ENCODE measurements around the gene VTN. TPM values are rescaled to one million over a fixed set of nuclear protein-coding genes. Genes with fewer than 3 reads are reported as not detected.

The VTN gene
- total and polyA plus RNA-seq, 2 experiments from 2014 or later, result 0.16 TPM; not detected in 1

DNA sequence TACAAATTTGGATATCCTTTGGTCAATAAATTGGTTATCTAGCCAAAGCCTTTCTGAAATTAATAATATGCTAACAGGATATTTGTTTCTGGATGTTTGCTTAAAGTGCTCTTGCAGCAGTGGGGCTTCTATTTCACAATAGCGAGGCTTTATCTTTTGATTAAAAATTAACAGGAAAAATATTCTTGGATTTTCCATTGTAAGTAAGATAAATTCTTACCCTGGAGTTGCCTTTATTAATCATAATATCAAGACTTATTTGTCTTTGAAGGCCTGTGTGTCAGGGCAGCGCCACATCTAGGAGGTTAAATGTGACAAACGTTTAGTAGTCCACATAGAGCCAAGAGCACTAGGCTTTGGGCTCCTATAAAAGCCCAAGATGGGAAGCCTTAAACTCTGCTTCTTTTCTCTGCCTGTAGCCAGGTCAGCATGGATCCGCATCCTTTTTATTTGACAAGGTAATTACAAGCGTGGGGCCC lies 45.8 kb downstream of the VTN start:
- no peaks in the 10 kb centered on the region for H3K9me2 ChIP-seq (ENCODE audit: insufficient read depth)
- H3K4me1 ChIP-seq (ENCODE audit: insufficient read depth), result peaks cover 40% of the 10 kb centered on the region
- H3F3A ChIP-seq (replicated peaks; ENCODE audit: low read depth), result peaks cover 26% of the 10 kb centered on the region; the same call in 1 of the 2 replicates
- no peak overlapping the region for H3K4me3 Mint-ChIP-seq
- no peak overlapping the region for H3K27ac Mint-ChIP-seq
- H2AFZ ChIP-seq, result no peak overlapping the region
- H3K4me1 Mint-ChIP-seq, result peaks cover 30% of the 10 kb centered on the region
- TF ChIP-seq ETS1 (IDR thresholded peaks at IDR 0.05) (no peak), CREB1 (CRISPR knock-in tag; IDR thresholded peaks at IDR 0.05; ENCODE audit: low read depth) (no peak), ZNF462 (CRISPR knock-in tag; IDR thresholded peaks at IDR 0.05) (no peak), EZH2 (IDR thresholded peaks at IDR 0.05; ENCODE audit: low read depth, unreplicated experiment) (no peak), REST (IDR thresholded peaks at IDR 0.05; ENCODE audit: unreplicated experiment) (no peak), ZNF331 (CRISPR knock-in tag; IDR thresholded peaks at IDR 0.05; ENCODE audit: low read depth) (no peak), ZNF114 (CRISPR knock-in tag; IDR thresholded peaks at IDR 0.05) (no peak), POLR2AphosphoS5 (IDR thresholded peaks at IDR 0.05; ENCODE audit: low read depth) (no peak), EZH2phosphoT487 (IDR thresholded peaks at IDR 0.05; ENCODE audit: unreplicated experiment) (no peak), CTCF (conservative IDR thresholded peaks at IDR 0.05; ENCODE audit: low read depth in 2 of 2) (no peak), NANOG (IDR thresholded peaks at IDR 0.05; ENCODE audit: borderline replicate concordance) (no peak), JUNB (IDR thresholded peaks at IDR 0.05; ENCODE audit: unreplicated experiment) (no peak), STAT1 (IDR thresholded peaks at IDR 0.05; ENCODE audit: unreplicated experiment) (no peak)
- H3K27me3 ChIP-seq (ENCODE audit: insufficient read depth), result no peaks in the 10 kb centered on the region
- peaks cover 71% of the 10 kb centered on the region for H3K36me3 Mint-ChIP-seq (ENCODE audit: low read depth)
- H4K20me1 ChIP-seq (replicated peaks; ENCODE audit: insufficient read depth), result peaks cover 74% of the 10 kb centered on the region
- H3K9me3 Mint-ChIP-seq, result no peaks in the 10 kb centered on the region
- peaks cover 69% of the 10 kb centered on the region for H3K79me2 ChIP-seq (replicated peaks; ENCODE audit: insufficient read depth)
- H3K27ac ChIP-seq (ENCODE audit: low read depth), result peak overlapping the region; percentile 7
- H3K4me2 ChIP-seq, result peak overlapping the region; percentile 27; the same call in 1 of the 2 replicates
- peaks cover 9% of the 10 kb centered on the region for H3K27me3 Mint-ChIP-seq (ENCODE audit: insufficient read depth, low read depth, poor library complexity)
- H3K4me3 ChIP-seq, result no peak overlapping the region
- peaks cover 22% of the 10 kb centered on the region for H3K36me3 ChIP-seq (ENCODE audit: insufficient read depth)
- DNase-seq (ENCODE audit: low spot score) (no peak), ATAC-seq (no peak)

Measured in GM23338 (cell line).